ENCODE measurements around the gene CCDC38. TPM values are rescaled to one million over a fixed set of nuclear protein-coding genes. Genes with fewer than 3 reads are reported as not detected.

CCDC38 gene
- total RNA-seq, 1 donor from 2014 or later, result 0.13 TPM

DNA sequence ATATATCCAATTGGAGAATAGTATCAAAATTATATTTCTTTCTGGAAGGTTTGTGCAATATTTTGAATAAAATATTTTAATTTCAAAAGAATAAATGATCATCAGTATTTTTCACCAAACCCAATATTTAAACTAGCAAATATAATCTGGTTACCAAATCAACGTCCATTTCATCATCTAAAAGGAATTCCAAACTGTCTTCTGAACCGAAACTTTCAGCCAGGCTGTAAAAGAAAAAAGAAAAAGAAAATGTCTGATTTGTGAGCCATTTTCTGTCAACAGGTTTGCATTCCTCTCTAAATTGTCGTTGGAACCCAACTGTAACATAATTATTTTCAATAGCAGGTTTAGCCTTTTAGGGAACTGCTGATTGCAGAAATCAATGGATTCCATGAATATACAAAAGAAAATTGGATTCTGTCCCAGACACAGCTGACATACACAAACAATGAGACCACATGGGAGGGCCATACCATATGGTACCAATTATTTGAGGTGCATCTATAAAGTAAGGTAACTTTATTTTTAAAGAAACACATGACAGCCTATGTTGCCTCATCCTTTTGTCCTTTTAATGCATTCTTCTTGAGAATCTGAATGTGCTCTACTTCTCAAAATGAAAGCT, 61.0 kb downstream of the CCDC38 start:
- Mint-ChIP-seq H3K27me3 (ENCODE audit: low read depth) (no peaks in the 10 kb centered on the region), H3K4me1 (peaks cover 2% of the 10 kb centered on the region), H3K27ac (peak overlapping the region; percentile 74), H3K36me3 (no peaks in the 10 kb centered on the region), H3K4me3 (no peak overlapping the region), H3K9me3 (no peaks in the 10 kb centered on the region)
- TF ChIP-seq, protein P1, sequence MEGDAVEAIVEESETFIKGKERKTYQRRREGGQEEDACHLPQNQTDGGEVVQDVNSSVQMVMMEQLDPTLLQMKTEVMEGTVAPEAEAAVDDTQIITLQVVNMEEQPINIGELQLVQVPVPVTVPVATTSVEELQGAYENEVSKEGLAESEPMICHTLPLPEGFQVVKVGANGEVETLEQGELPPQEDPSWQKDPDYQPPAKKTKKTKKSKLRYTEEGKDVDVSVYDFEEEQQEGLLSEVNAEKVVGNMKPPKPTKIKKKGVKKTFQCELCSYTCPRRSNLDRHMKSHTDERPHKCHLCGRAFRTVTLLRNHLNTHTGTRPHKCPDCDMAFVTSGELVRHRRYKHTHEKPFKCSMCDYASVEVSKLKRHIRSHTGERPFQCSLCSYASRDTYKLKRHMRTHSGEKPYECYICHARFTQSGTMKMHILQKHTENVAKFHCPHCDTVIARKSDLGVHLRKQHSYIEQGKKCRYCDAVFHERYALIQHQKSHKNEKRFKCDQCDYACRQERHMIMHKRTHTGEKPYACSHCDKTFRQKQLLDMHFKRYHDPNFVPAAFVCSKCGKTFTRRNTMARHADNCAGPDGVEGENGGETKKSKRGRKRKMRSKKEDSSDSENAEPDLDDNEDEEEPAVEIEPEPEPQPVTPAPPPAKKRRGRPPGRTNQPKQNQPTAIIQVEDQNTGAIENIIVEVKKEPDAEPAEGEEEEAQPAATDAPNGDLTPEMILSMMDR (IDR thresholded peaks at IDR 0.05; ENCODE audit: unreplicated experiment), result no peak
- DNase-seq (ENCODE audit: low spot score in 2 of 2, unreplicated experiment in 2 of 2), result no peak

DNA sequence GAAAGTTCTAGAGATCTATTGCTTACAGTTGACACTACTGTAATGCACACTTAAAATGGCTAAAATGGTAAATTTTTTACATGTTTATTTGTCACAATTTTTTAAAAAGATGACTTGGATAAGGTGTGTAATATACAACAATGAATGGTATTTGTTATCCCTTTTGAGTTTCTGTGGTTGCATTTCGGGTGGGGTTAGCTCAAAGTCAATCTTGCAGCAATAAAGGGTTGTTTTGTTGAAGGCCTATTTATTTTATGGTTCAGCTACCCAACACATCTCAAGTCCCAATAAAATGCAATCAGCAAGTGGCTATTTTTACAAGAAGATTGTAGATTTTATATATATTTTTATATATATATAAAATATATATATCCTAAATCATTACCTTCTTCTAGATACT, 61.5 kb downstream of the CCDC38 start:
- TF ChIP-seq, protein P1 (IDR thresholded peaks at IDR 0.05; ENCODE audit: unreplicated experiment), result no peak
- H3K27me3 Mint-ChIP-seq (ENCODE audit: low read depth), result no peaks in the 10 kb centered on the region
- H3K36me3 Mint-ChIP-seq, result no peaks in the 10 kb centered on the region
- no peaks in the 10 kb centered on the region for H3K9me3 Mint-ChIP-seq
- no peak overlapping the region for H3K4me3 Mint-ChIP-seq
- no peak overlapping the region for H3K27ac Mint-ChIP-seq
- DNase-seq (ENCODE audit: low spot score in 2 of 2, unreplicated experiment in 2 of 2), result no peak
- H3K4me1 Mint-ChIP-seq, result peaks cover 2% of the 10 kb centered on the region

DNA sequence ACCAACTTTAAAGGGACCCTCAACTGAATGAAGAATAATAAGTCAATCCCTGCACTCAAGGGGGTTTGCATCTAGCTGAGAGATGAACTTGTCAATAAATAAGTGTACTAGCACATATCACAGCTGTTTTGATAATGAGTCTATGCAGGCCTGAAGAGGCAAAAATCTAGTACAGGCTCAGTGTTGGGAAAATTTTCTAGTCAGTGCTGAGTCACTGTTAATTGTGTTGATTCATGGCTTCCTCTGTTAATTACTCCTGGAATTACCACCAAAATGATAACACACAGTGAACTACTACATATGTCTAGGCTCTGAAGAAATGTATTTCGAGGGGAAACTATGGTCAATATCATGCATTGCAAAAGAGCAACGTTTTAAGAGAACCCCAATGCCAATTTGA, 64.8 kb downstream of the CCDC38 start:
- H3K27me3 Mint-ChIP-seq (ENCODE audit: low read depth), result no peaks in the 10 kb centered on the region
- no peak overlapping the region for H3K4me3 Mint-ChIP-seq
- TF ChIP-seq, protein P1 (IDR thresholded peaks at IDR 0.05; ENCODE audit: unreplicated experiment), result no peak
- H3K9me3 Mint-ChIP-seq, result no peaks in the 10 kb centered on the region
- peaks cover 5% of the 10 kb centered on the region for H3K4me1 Mint-ChIP-seq
- H3K27ac Mint-ChIP-seq, result no peak overlapping the region
- no peak for DNase-seq (ENCODE audit: low spot score in 2 of 2, unreplicated experiment in 2 of 2)
- H3K36me3 Mint-ChIP-seq, result no peaks in the 10 kb centered on the region

DNA sequence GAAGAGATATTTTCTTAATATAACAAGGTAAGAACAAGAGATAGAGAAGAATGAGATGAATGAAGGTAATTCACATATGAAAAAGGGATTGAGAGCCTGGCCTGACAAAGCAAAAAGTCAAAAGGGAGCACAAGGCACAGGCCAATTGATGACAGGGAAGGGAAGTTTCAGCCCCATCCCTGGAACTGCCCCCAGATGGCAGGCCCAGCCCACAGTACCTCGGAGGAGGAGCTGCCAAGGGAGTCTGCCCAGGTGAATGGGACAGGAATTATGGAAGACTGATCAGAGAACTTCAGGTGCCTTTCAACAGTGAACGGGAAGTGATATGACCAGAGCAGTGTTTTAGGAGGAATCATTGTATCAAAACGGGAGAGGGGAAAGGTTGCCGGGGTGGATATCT, 68.0 kb downstream of the CCDC38 start:
- Mint-ChIP-seq H3K36me3 (peaks cover 14% of the 10 kb centered on the region), H3K27ac (no peak overlapping the region), H3K27me3 (ENCODE audit: low read depth) (no peaks in the 10 kb centered on the region), H3K4me1 (peaks cover 3% of the 10 kb centered on the region), H3K4me3 (no peak overlapping the region), H3K9me3 (peaks cover 6% of the 10 kb centered on the region)
- DNase-seq (ENCODE audit: low spot score in 2 of 2, unreplicated experiment in 2 of 2), result no peak
- TF ChIP-seq, protein P1 (IDR thresholded peaks at IDR 0.05; ENCODE audit: unreplicated experiment), result no peak

DNA sequence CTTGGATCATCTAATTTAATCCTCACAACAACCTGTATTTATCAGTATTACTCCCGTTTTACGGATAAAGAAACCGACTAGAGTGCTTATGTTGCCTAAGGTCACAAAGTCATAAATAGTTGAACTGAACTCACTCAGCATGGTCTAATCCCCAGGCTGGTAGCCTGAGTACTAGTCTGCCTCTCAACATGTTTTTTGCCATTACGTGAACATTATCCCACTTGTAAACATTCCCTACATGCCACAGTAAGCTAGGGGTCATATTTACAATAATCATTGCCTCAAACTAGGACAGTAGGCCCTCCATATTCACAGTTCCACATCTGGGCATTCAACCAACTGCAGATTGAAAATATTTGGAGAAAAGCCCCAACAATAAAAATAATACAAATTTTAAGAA, 71.5 kb downstream of the CCDC38 start:
- H3K4me3 Mint-ChIP-seq, result no peak overlapping the region
- H3K36me3 Mint-ChIP-seq, result peaks cover 25% of the 10 kb centered on the region
- H3K27ac Mint-ChIP-seq, result no peak overlapping the region
- H3K9me3 Mint-ChIP-seq, result peaks cover 6% of the 10 kb centered on the region
- TF ChIP-seq, protein P1 (IDR thresholded peaks at IDR 0.05; ENCODE audit: unreplicated experiment), result no peak
- no peaks in the 10 kb centered on the region for H3K27me3 Mint-ChIP-seq (ENCODE audit: low read depth)
- peaks cover 3% of the 10 kb centered on the region for H3K4me1 Mint-ChIP-seq
- DNase-seq (ENCODE audit: low spot score in 2 of 2, unreplicated experiment in 2 of 2), result no peak

DNA sequence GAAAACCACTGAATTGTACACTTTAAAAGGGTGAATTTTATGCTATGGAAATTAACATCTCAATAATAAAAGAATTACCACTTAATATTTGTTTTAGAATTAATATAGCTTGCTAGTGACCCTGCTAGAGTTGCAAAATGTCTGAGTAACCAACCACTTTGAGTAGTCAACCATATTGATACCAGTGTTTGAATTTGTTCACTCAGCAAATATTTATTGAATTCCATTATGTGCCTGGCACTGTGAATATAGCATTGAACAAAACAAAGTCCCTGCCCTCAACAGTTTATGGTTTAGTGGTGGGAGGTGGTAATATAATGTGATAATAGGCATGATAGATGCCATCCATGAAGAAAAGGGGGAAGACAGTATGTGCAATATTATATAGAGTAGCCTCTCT, 79.1 kb downstream of the CCDC38 start:
- H3K4me3 Mint-ChIP-seq, result no peak overlapping the region
- H3K9me3 Mint-ChIP-seq, result peaks cover 12% of the 10 kb centered on the region
- H3K27me3 Mint-ChIP-seq (ENCODE audit: low read depth), result no peaks in the 10 kb centered on the region
- no peak overlapping the region for H3K27ac Mint-ChIP-seq
- DNase-seq (ENCODE audit: low spot score in 2 of 2, unreplicated experiment in 2 of 2), result no peak
- TF ChIP-seq, protein P1 (IDR thresholded peaks at IDR 0.05; ENCODE audit: unreplicated experiment), result no peak
- peaks cover 41% of the 10 kb centered on the region for H3K36me3 Mint-ChIP-seq
- H3K4me1 Mint-ChIP-seq, result peaks cover 3% of the 10 kb centered on the region
